CD4-positive, alpha-beta T cell treated with Interleukin-17A for 4 hours (primary cell): Measurements from ENCODE around the gene ACOX2.
"Not testable (repeated sequence)": the region's sequence is repeated elsewhere in the genome, so short reads cannot be mapped to it uniquely, and the experiment has no call there.

Experiments used
- DNase-seq: peaks from one replicate; pipeline ENCODE4 v3.0.0-alpha.2; 2020; ENCODE audit warnings: mixed read lengths

ACOX2 gene

GRCh38 chr3:58534592-58535494, 2.1 kb downstream of the ACOX2 start:
- no peak for DNase-seq

GRCh38 chr3:58532794-58533220, 4.2 kb downstream of the ACOX2 start:
- peak; percentile 83 for DNase-seq

- DNase-seq, result no peak
Measured at GRCh38 chr3:58531956-58532355, 5.0 kb downstream of the ACOX2 start.

- DNase-seq, result no peak
Measured at GRCh38 chr3:58531555-58531954, 5.4 kb downstream of the ACOX2 start.

- DNase-seq, result no peak
Measured at GRCh38 chr3:58530354-58530865, 6.6 kb downstream of the ACOX2 start.

- DNase-seq, result no peak
Measured at GRCh38 chr3:58529516-58530353, 7.3 kb downstream of the ACOX2 start.

- DNase-seq, result no peak
Measured at GRCh38 chr3:58528629-58529028, 8.4 kb downstream of the ACOX2 start.

- not testable (repeated sequence) for DNase-seq
Measured at GRCh38 chr3:58527440-58527839, 9.6 kb downstream of the ACOX2 start.

- DNase-seq, result no peak
Measured at GRCh38 chr3:58526515-58526957, 10.5 kb downstream of the ACOX2 start.

GRCh38 chr3:58524326-58524888, 12.6 kb downstream of the ACOX2 start:
- no peak for DNase-seq

GRCh38 chr3:58522759-58523425, 14.1 kb downstream of the ACOX2 start:
- DNase-seq, result no peak

- no peak for DNase-seq
Measured at GRCh38 chr3:58521917-58522631, 14.9 kb downstream of the ACOX2 start.

- no peak for DNase-seq
Measured at GRCh38 chr3:58521336-58521670, 15.7 kb downstream of the ACOX2 start.

GRCh38 chr3:58520403-58521335, 16.3 kb downstream of the ACOX2 start:
- DNase-seq, result no peak

GRCh38 chr3:58519668-58520402, 17.2 kb downstream of the ACOX2 start:
- DNase-seq, result no peak

GRCh38 chr3:58518291-58518789, 18.6 kb downstream of the ACOX2 start:
- DNase-seq, result no peak

- no peak for DNase-seq
Measured at GRCh38 chr3:58514405-58514804, 22.6 kb downstream of the ACOX2 start.

- no peak for DNase-seq
Measured at GRCh38 chr3:58508437-58508836, 28.6 kb downstream of the ACOX2 start.

GRCh38 chr3:58507356-58508078, 29.5 kb downstream of the ACOX2 start:
- DNase-seq, result no peak
